HG03565 (cell line): ENCODE measurements around the gene AGAP2.

Experiments
- ATAC-seq: cut with Tn5 transposase; IDR thresholded peaks from one replicate; pipeline ENCODE4 v1.9.1; 2021; ENCODE audit warnings: mild to moderate bottlenecking, moderate library complexity; ENCODE audit not compliant: unreplicated experiment

The AGAP2 gene

GRCh38 chr12:57737467-57738460 is 778 bp downstream of the AGAP2 start:
- ATAC-seq, result no peak

GRCh38 chr12:57736741-57737466 is 1.6 kb downstream of the AGAP2 start:
- no peak for ATAC-seq

GRCh38 chr12:57735952-57736740 is 2.4 kb downstream of the AGAP2 start:
- ATAC-seq, result no peak

GRCh38 chr12:57735198-57735855 is 3.2 kb downstream of the AGAP2 start:
- no peak for ATAC-seq

- ATAC-seq, result no peak
Measured at GRCh38 chr12:57734591-57734990, 4.0 kb downstream of the AGAP2 start.

- ATAC-seq, result no peak
Measured at GRCh38 chr12:57733928-57734327, 4.6 kb downstream of the AGAP2 start.

GRCh38 chr12:57732726-57733593 is 5.6 kb downstream of the AGAP2 start:
- no peak for ATAC-seq

- no peak for ATAC-seq
Measured at GRCh38 chr12:57732270-57732669, 6.3 kb downstream of the AGAP2 start.

- no peak for ATAC-seq
Measured at GRCh38 chr12:57731411-57732080, 7.0 kb downstream of the AGAP2 start.

- no peak for ATAC-seq
Measured at GRCh38 chr12:57730336-57731067, 8.0 kb downstream of the AGAP2 start.

- no peak for ATAC-seq
Measured at GRCh38 chr12:57729321-57729844, 9.2 kb downstream of the AGAP2 start.

- ATAC-seq, result no peak
Measured at GRCh38 chr12:57727758-57728395, 10.7 kb downstream of the AGAP2 start.

GRCh38 chr12:57726884-57727757 is 11.4 kb downstream of the AGAP2 start:
- no peak for ATAC-seq

- no peak for ATAC-seq
Measured at GRCh38 chr12:57726151-57726883, 12.2 kb downstream of the AGAP2 start.

GRCh38 chr12:57725851-57726150 is 12.7 kb downstream of the AGAP2 start:
- no peak for ATAC-seq
